Measurements from ENCODE around the gene SMYD3.
"Not testable (repeated sequence)": the region's sequence is repeated elsewhere in the genome, so short reads cannot be mapped to it uniquely, and the experiment has no call there.

SMYD3 gene

DNA sequence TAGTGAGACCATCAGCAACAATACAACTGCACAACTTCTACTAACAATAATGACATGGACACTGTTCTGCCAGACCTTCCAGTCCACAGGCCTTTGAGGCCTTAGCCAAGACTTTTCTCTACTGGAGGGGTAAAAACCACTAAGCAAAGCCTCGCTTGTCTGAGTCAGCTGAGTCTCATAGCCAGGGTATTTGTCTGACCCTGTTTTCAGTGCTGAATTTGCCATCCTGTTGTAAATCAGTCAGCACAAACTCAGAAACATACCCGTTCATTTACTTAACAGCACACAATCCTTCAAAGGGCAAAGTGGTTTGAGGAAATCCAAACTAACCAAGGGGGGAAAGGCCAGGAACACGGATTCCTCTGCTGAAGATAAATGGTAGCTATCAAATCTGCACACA is 537.8 kb downstream of the SMYD3 start:
- DNase-seq, result no peak

DNA sequence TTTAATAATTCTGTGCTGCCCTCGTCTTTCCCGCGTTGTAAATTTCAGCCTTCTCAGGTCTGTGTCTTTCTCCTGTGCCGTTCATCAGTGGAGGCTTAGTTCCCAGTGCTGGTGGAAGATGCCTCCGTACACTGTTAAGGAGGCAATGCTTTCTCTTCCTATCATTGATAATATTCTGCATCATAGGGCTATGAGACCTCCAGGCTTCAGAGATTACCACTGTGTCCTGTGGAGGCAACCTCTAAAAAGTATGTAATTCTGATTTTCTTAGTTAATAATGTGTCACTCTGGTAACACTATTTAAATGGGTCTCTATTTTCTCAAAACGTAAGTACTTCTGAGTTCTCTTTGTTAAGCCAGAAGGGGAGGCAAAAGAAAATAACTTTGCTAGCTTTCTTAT is 538.3 kb downstream of the SMYD3 start:
- DNase-seq, result no peak

DNA sequence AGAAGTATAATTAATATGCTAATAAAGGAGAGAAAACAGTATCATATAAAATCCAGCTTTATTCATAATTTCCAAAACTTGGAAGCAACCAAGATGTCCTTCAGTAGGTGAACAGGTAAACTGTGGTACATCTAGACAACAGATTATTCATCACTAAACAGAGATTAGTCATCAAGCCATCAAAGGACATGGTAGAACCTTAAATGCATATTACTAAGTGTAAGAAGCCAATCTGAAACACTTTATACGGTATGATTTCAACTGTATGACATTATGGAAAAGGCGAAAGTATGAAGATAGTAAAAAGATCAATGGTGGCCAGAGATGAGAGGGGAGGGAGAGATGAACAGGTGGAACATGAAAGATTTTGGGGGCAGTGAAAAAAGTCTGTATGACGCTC is 541.7 kb downstream of the SMYD3 start:
- no peak for DNase-seq

DNA sequence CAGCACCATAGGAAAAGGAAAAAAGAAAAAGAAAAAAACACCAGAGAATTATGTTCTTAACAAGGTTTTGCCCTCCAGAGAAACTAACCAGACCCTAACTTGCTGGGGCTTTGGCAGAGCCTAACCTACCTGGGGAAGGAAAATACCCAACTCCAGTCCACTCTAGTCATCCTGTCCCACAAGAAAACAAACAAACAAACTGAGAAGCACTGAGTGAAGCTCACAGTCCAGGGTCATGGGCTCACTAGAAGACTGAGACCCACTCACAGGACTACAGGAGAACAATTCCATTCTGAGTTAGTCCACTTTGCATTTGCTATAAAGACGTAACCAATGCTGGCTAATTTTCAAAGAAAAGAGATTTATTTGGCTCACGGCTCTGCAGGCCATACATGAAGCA is 543.4 kb downstream of the SMYD3 start:
- no peak for DNase-seq

DNA sequence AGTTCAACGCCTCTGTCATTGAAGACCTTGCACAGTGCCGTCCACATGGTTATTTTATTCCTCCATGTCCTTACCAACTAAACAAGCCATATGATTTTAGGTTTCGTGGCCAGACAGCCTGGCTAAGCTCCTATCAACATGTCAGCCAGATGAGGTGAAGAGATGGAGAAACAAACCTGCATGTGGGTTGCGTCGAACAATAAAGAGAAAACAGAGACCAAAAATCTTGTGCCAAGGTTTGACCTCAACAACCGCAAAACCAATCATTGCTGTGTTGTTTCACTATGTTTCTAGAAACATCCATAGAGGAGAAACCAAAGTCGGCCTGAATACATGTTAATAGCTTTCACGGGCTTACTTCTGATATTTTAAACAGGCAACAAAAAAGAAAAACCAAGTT is 544.6 kb downstream of the SMYD3 start:
- no peak for DNase-seq

DNA sequence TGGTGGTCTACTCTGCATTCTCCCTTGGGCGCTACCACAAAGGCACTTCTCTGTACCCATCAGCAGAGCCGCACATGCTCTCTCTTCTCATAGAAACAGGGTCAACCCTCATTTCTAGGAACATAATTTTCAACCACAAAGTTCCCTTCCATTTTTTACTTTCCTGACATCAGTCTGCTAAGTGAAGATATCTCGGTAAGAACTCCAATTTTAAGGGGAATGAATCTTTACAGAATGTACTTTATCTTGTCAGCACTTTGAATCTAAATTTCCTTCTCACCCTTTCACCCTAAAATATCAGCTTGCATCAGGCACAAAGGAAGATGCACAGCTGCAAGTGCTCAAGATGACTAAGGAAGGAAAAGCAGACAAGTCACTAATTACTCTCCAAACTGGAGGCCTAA is 545.9 kb downstream of the SMYD3 start:
- no peak for DNase-seq

DNA sequence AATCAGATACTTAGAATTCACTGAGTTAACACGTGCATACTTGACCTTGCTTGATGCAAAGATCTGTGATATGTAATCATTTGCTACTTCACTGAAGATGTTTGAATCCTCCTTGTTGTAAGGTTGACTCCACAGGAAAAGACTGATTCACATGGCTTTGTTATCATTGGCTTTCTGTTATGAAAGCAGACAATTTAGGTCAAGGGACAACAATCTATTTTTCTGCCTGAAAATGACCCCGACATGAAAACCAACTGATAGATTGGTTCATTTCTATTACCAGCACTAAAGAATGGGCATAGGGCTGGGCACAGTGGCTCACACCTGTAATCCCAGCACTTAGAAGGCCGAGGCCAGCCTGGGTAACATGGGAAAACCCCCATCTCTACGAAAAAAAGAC is 546.9 kb downstream of the SMYD3 start:
- no peak for DNase-seq

DNA sequence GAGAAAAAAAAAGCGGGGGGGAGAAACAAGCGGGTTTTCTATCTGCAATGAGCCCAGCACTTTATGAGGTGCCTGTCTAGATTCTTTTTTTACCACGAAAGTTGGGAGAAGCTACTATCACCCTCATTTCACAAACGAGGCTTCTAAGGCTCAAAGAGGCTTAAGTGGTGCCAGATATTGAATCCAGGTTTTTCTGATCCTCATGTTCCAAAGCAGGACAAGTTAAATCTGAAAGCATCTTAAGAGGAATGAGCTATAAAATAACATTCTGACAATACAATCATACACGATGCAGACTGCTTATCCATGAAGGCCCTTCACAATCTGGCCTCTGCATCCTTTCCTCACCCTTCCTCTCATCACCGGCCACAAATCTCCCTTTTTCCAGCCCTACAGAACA is 549.1 kb downstream of the SMYD3 start:
- no peak for DNase-seq

DNA sequence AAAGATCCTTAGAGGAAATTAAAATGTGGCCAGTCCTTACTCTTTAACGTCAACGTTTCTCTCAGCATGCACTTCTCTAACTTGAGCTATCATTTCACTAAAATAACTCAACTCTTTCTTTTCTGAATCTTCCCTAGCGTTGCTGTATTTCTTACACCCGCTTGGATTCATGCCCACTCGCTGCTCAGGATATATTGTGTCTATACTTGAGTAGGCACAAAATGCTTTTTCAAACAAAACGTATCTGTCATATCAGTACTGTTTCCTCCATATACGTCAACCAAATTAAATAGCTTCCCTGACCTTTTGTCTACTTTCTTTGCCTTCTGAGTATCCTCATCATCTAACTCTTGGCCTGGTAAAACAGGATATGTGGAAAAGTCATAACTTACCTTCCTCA is 549.7 kb downstream of the SMYD3 start:
- no peak for DNase-seq

DNA sequence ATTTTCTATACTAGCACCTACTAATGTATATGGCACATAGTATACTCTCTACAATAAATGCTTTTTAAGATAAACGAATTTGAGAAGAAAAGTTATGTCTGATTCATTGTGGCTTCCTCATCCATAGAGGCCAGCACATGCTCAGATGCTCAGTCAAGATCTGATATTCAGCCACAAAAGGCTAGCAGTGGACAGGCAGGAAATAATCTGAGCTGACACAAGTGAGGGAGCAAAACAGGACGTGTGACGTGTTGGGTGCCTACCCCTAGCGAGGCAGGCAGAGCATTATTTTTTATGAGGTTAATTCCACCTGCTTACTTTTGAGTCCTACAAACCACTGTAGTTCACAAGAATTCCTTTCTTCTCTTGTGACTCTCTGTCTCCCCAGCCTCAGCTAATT is 550.9 kb downstream of the SMYD3 start:
- no peak for DNase-seq

DNA sequence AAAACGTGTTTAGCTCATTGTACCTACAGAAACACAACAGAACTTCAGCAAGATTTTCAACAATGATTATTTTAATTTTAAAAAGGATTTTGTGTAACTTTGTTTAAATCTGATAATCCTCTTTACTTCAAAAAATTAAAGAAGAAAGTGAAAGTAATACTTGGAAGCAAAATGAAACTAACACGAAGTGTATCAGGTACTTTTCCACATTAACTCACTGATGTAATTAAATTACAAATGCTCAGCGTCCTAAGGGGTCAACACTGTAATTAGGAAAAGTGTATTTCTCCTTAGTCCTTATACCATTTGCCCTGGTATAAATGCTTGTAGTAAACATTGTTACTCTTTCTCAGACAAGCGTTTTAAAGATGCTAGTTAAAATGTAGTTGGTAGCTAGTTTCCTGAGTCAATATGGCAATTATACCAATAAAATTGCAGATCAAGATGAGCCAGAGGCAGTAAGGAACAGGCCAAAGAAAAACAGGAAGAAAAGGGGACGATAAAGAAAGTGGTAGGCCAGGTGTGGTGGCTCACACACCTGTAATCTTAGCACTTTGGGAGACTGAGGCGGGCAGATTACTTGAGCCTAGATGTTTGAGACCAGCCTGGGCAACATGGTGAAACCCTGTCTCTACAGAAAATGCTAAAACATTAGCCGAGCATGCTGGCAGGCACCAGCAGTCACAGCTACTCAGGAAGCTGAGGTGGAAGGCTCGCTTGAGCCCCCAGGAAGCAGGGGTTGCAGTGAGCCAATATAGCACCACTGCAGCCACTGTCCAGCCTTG is 553.0 kb downstream of the SMYD3 start:
- DNase-seq, result no peak

DNA sequence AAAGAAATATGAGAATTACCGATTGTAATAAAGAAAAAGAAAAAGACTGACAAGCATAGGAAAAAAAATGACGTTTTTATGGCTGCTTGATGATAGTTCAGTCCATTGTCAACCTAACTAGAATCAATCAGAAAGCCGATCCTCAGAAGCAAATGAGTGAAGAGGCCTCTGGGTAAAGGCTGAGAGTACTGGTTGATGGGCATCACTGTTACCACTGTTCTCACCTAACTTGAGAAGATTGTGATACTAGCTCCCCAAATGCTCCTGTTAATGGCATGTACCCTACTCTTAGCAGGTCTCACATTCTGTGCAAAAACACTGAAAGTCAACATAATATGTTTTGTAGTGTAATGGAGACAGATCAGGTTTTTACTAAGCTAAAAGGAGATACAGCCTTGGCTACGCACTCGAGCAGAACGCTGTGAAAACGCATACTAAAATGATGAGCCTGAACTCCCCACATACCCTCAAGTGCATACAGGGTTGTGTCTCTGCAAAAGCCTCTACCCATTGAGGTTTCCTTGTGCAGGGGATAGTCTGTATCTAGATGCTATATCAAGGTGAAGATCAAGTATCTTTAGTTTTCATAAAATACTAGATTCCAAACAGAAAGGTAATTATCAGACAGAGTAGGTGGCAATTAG is 554.6 kb downstream of the SMYD3 start:
- DNase-seq, result no peak

DNA sequence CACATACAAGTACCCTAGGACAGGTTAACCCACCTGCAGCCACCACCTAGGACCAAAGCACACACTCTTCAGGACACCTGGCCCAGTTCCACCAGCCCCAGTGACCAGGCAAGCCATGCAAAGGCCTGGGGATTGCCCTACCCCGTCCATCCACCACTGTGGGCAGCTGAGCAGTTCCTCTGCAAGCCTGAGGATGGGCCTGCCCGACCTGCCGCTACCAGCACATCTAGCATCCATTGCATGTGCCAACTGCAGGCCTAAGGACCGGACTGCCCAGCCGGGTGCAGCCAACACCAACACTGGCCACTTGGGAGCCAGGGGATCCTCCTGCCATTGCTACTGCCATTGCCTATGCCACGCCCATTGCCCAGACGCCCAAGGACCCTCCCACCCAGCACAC is 558.3 kb downstream of the SMYD3 start:
- no peak for DNase-seq

DNA sequence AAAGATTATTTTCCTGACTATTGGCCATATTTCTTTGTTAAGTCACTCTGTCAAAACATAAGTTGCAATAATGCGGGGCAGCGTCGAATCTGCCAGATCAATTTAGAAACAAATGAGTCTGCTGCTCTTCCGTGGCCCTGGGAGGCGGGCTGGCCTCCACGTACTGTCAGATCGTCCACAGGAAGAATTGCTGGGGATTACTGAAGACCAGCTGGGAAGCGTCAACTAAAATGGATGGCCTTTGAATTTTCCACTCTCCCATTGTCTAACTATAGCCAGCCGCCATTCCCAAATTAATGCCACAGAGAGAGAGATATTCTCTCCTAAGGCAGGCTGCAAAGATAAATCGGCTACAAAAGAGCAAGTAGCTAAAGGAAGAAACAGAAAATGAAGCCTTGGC is 560.2 kb downstream of the SMYD3 start:
- no peak for DNase-seq

DNA sequence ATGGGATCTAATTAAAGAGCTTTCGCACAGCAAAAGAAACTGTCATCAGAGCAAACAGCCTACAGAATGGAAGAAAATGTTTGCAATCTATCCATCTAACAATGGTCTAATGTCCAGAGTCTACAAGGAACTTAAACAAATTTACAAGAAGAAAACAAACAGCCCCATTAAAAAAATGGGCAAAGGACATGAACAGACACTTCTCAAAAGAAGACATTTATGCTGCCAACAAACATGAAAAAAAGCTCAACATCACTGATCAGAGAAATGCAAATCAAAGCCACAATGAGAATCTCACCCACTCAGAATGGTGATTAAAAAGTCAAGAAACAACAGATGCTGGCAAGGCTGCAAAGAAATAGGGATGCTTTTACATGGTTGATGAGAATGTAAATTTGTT is 561.9 kb downstream of the SMYD3 start:
- not testable (repeated sequence) for DNase-seq

DNA sequence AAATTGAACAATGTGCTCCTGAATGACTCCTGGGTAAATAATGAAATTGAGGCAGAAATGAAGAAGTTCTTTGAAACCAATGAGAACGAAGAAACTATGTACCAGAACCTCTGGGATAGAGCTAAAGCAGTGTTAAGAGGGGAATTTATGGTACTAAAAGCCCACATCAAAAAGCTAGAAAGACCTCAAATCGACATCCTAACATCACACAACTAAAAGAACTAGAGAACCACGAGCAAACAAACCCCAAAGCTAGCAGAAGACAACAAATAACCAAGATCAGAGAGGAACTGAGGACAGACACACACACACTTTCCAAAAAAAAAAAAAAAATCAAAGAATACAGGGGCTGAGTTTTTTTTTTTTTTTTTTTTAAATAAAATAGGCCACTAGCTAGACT is 564.2 kb downstream of the SMYD3 start:
- DNase-seq, result no peak

DNA sequence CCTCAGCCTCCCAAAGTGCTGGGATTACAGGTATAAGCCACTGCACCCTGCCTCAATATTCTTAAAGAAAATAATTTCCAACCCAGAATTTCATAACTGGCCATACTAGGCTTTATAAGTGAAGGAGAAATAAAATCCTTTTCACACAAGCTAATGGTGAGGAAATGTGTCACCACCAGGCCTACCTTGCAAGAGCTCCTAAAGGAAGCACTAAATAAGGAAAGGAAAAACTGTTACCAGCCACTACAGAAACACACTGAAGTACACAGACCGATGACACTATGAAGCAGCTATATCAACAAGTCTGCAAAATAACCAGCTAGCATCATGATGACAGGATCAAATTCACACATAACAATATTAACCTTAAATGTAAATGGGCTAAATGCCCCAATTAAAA is 565.3 kb downstream of the SMYD3 start:
- not testable (repeated sequence) for DNase-seq

DNA sequence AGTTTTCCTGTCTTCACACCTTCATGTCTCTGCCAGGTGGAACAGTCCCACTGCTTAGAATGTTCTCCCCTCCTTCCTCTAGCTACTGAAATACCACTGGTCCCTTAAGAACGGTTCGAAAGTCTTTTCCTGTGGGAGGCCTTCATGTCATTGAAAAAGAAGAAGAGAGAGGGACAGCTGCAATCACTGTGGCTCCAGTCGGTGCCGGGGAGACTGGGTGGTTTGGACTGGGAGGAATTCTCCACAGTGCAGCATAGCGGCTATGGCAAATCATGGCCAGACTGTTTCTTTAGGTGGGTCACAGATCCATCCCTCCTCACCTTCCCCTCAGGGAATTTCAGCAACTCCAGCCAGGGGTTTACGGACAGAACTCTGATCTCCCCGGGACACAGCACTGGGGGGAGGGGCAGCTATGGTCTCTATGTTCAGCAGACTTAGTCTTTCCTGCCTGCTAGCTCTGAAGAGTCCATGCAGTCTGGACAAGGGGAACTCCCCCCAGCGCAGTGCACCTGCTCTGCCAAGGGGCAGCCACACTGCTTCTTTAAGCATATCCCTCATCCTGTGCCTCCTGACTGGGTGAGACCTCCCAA is 567.2 kb downstream of the SMYD3 start:
- no peak for DNase-seq

DNA sequence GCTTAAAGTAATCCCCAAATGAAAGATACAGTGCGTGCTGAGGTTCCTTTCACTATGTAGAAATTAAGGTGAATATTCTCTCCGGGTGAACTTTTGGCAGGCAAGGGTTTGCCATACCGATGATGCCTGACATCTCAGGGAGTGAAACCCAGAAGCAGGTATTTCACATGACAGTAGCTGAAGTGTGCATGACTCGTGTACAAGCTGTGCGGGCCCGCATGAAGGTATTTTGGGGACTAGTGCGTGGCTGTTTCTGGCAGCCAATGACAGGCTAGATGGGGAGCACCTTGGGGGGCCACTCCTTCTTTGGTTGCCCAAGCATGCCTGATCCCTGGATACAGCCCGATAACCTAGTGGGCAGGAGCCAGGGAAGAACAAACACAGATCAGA is 569.0 kb downstream of the SMYD3 start:
- no peak for DNase-seq

DNA sequence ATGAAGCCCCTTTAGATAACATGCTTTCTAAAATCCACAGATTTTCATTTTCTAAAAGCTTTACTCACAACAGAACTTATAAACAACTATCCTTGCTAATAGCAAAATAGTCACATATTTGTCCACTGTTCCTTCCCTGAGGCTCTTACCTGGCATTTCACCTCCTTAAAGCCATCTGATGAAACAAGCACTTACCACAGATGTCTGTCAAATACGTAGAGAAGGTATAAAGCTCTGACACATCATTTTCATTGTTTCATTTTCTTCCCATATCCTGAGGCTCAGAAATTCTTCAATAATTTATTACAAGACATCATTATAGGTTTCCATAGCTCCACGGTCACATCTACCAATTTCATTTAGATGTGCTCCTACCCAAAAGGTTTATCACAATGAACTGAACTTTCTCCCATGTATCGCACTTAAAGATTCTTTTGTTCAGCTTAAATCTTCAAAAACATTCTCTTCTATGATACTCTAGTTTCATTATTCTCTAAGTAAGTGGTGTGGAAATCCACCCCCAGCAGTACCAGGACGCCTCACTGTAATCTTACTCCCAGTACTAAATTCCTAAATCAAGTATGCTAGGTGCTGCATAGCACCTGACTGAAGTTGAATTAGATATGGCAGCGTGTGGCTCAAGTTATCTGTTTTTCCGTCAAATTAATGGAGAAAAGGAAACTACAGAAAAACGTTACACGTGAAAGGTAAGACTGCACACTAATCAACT is 569.6 kb downstream of the SMYD3 start:
- no peak for DNase-seq

DNA sequence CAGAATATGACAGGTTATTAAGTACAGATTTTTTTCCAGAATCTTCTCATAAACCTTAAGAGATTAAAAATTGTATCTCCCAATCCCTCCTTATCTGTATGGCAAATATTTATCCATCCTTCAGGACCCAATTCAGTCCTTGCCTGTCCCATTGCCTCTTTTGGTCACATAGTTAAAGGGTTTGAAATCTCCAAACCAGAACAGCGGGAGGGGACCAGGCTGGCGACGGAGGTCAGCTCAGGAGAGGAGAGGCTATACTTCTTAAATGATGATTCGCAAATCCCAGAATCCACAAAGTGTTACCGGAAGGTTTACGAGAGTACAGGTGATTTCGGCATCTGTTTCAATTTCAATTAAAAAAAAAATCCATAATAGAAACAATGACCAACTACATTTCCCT is 572.7 kb downstream of the SMYD3 start:
- no peak for DNase-seq

DNA sequence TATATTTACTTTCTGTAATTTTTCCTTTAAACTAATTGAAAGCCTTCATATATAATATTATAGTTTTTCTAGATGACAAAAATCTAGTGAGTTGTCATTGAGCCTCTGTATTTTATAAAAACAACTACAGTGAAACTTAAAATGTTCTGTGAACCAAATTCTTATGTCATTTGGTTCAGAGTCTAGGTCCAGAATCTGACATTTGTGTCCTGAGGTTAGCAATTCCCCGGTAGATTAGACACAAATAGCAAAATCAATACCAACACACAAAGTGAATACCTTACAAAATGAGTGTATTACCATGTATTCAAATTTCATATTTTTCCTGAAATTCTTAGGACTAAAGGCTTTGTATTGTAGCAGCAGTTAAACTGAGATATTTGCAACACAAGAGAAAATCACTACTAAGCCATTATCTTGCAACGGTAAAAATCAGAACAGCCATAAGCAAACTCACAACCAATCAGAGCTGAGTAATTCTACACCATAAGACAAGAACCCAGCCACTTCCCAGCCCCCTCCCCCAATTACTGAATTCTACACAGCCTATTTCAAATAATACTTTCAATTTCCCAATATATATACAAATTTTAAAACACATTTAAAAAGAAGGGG is 573.5 kb downstream of the SMYD3 start:
- DNase-seq, result no peak

DNA sequence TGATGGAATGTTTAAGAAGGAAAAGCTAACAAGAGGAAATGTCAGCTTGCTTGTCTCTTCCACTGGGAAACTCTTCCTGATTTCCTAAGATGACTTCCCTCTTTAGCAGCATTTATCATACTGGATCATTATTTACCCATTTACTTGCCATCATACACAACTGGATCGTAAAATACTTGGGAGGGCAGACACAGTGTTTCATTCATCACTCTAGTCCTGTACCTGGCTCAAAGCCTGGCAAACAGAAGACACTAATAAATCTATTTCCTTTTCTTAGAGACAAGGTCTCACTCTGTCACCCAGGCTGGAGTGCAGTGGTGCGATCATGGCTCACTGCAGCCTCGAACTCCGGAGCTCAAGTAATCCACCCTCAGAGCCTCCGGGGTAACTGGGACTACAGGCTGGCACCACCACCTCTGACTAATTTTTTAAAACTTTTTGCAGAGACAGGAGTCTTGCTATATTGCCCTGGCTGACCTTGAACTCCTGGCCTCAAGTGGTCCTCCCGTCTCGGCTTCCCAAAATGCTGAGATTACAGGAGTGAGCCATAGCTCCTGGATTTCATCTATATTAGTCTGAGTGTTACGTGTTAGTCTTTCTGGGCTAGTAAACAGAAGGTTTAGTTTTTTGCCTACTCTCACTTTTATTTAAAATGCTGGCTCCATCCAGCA is 574.6 kb downstream of the SMYD3 start:
- DNase-seq, result no peak

Data from NCI-H1694 treated with DMSO at 0.1 percent for 48 hours (cell line).